AML-193 (cell line): ENCODE measurements around the gene MACROD2.
"Not testable (repeated sequence)": the region's sequence is repeated elsewhere in the genome, so short reads cannot be mapped to it uniquely, and the experiment has no call there.

Experiments used
- DNase-seq, 2 experiments: peaks; one replicate each; lab custom pipeline; 2025; lab: John Stamatoyannopoulos, UW

Gene MACROD2

GRCh38 chr20:15742627-15743026 is 1747.3 kb downstream of the MACROD2 start:
- DNase-seq, result no peak

GRCh38 chr20:15756002-15756753 is 1760.9 kb downstream of the MACROD2 start:
- DNase-seq, result no peak

- DNase-seq, result no peak
These were observed 1761.4 kb downstream of the MACROD2 start for GRCh38 chr20:15756754-15757115.

- no peak for DNase-seq
These were observed 1764.3 kb downstream of the MACROD2 start for GRCh38 chr20:15759594-15759993.

- DNase-seq, result no peak
These were observed 1764.8 kb downstream of the MACROD2 start for GRCh38 chr20:15760001-15760621.

- DNase-seq, result no peak
These were observed 1768.0 kb downstream of the MACROD2 start for GRCh38 chr20:15763366-15763765.

- DNase-seq, result no peak
These were observed 1772.3 kb downstream of the MACROD2 start for GRCh38 chr20:15767586-15767985.

- DNase-seq, result no peak
These were observed 1772.9 kb downstream of the MACROD2 start for GRCh38 chr20:15767999-15768741.

GRCh38 chr20:15772826-15773225 is 1777.5 kb downstream of the MACROD2 start:
- no peak for DNase-seq

GRCh38 chr20:15774926-15775325 is 1779.6 kb downstream of the MACROD2 start:
- no peak for DNase-seq

- no peak for DNase-seq
These were observed 1781.6 kb downstream of the MACROD2 start for GRCh38 chr20:15776770-15777466.

- DNase-seq, result no peak
These were observed 1788.7 kb downstream of the MACROD2 start for GRCh38 chr20:15784020-15784419.

GRCh38 chr20:15789079-15789478 is 1793.8 kb downstream of the MACROD2 start:
- no peak for DNase-seq

GRCh38 chr20:15792855-15793254 is 1797.5 kb downstream of the MACROD2 start:
- DNase-seq, result no peak

GRCh38 chr20:15794409-15794808 is 1799.1 kb downstream of the MACROD2 start:
- DNase-seq, result no peak

GRCh38 chr20:15795305-15796019 is 1800.1 kb downstream of the MACROD2 start:
- no peak for DNase-seq

- no peak for DNase-seq
These were observed 1804.6 kb downstream of the MACROD2 start for GRCh38 chr20:15799871-15800270.

- DNase-seq, result no peak
These were observed 1806.7 kb downstream of the MACROD2 start for GRCh38 chr20:15802020-15802419.

- no peak for DNase-seq
These were observed 1809.8 kb downstream of the MACROD2 start for GRCh38 chr20:15805154-15805553.

- no peak for DNase-seq
These were observed 1810.8 kb downstream of the MACROD2 start for GRCh38 chr20:15806105-15806504.

GRCh38 chr20:15807271-15807670 is 1812.0 kb downstream of the MACROD2 start:
- no peak for DNase-seq

GRCh38 chr20:15807771-15808170 is 1812.5 kb downstream of the MACROD2 start:
- not testable (repeated sequence) for DNase-seq
